Suppressor macrophage treated with lipopolysaccharide for 1 hour (primary cell): ENCODE measurements around the gene XIST.
"Not testable (repeated sequence)": the region's sequence is repeated elsewhere in the genome, so short reads cannot be mapped to it uniquely, and the experiment has no call there.

Experiments
- DNase-seq, 3 donors: peaks; one replicate each; pipeline ENCODE4 v3.0.0-alpha.2; 2020 to 2022

Gene XIST

GRCh38 chrX:73852467-73852866 is at the start of gene XIST:
TSS of gene XIST (minus strand) at chrX:73852714.
- DNase-seq, result no peak

- not testable (repeated sequence) for DNase-seq
Observed at GRCh38 chrX:73898315-73898714, 45.8 kb upstream of the XIST start.

- DNase-seq, result not testable (repeated sequence)
Observed at GRCh38 chrX:73892515-73893090, 40.1 kb upstream of the XIST start.

GRCh38 chrX:73882260-73882659 is 29.7 kb upstream of the XIST start:
- not testable (repeated sequence) for DNase-seq

GRCh38 chrX:73877687-73878086 is 25.2 kb upstream of the XIST start:
- no peak for DNase-seq

- no peak for DNase-seq
Observed at GRCh38 chrX:73876911-73877310, 24.4 kb upstream of the XIST start.

- no peak for DNase-seq
Observed at GRCh38 chrX:73868916-73869315, 16.4 kb upstream of the XIST start.

- DNase-seq, result no peak
Observed at GRCh38 chrX:73867144-73867543, 14.6 kb upstream of the XIST start.

- no peak for DNase-seq
Observed at GRCh38 chrX:73863852-73864251, 11.3 kb upstream of the XIST start.

GRCh38 chrX:73863268-73863667 is 10.8 kb upstream of the XIST start:
- no peak for DNase-seq

GRCh38 chrX:73859622-73860021 is 7.1 kb upstream of the XIST start:
- DNase-seq, result no peak

- peak; percentile 54 to 64 (median 58) for DNase-seq
Observed at GRCh38 chrX:73855546-73855945, 3.0 kb upstream of the XIST start.

GRCh38 chrX:73852022-73852421 is 492 bp downstream of the XIST start:
- no peak for DNase-seq

GRCh38 chrX:73851014-73852009 is 1.2 kb downstream of the XIST start:
- no peak for DNase-seq

- DNase-seq, result no peak
Observed at GRCh38 chrX:73850124-73851013, 2.1 kb downstream of the XIST start.

GRCh38 chrX:73849073-73849472 is 3.4 kb downstream of the XIST start:
- no peak for DNase-seq

- no peak for DNase-seq
Observed at GRCh38 chrX:73847991-73848390, 4.5 kb downstream of the XIST start.

- no peak for DNase-seq
Observed at GRCh38 chrX:73847100-73847499, 5.4 kb downstream of the XIST start.

- DNase-seq, result no peak
Observed at GRCh38 chrX:73842541-73843234, 9.8 kb downstream of the XIST start.

GRCh38 chrX:73841337-73841736 is 11.2 kb downstream of the XIST start:
- no peak for DNase-seq

- no peak for DNase-seq
Observed at GRCh38 chrX:73840120-73840924, 12.2 kb downstream of the XIST start.

- no peak for DNase-seq
Observed at GRCh38 chrX:73839152-73839551, 13.4 kb downstream of the XIST start.
